ENCODE measurements around the gene PAK1IP1. TPM values are rescaled to one million over a fixed set of nuclear protein-coding genes. Genes with fewer than 3 reads are reported as not detected.
A peak's percentile ranks its signal among the peaks of the same experiment; 100 is the strongest.
"Not testable (repeated sequence)": the region's sequence is repeated elsewhere in the genome, so short reads cannot be mapped to it uniquely, and the experiment has no call there.

Gene PAK1IP1
- total and polyA plus RNA-seq, 10 of the 15 experiments (the other 5 are each of a cell fraction or from before 2014, with no cell fraction given): 26.0 to 98.5 (median 47.8) TPM

DNA sequence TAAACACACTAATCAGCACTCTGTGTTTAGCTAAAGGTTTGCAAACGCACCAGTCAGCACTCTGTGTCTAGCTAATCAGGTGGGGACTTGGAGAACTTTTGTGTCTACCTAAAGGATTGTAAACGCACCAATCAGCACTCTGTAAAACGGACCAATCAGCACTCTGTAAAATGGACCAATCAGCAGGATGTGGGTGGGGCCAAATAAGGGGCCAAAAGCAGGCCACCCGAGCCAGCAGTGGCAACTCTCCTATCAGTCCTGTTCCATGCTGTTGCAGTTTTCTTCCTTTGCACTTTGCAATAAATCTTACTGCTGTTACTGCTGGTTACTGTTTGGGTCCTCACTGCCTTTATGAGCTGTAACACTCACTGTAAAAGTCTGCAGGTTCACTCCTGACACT lies 46.9 kb downstream of the PAK1IP1 start:
- peak; percentile 82 for TF ChIP-seq NFYB (IDR thresholded peaks at IDR 0.05; ENCODE audit: insufficient read depth, low read depth, low read length)
- H3K27me3 ChIP-seq (replicated peaks in 1 of 2; ENCODE audit: control insufficient read depth in 2 of 2, insufficient read depth in 2 of 2, low read length in 1 of 2); DNase-seq (ENCODE audit: low read depth, low spot score); intact Hi-C loops (cut with micrococcal nuclease; ENCODE audit: unreplicated experiment); H3K79me2 ChIP-seq (ENCODE audit: control insufficient read depth, insufficient read depth, low read length); H3K9me3 ChIP-seq (replicated peaks; ENCODE audit: control insufficient read depth, insufficient read depth, low read length); H3K4me2 ChIP-seq (ENCODE audit: control insufficient read depth, insufficient read depth); H3K4me1 ChIP-seq (ENCODE audit: control insufficient read depth, insufficient read depth, low read length); H3K27ac ChIP-seq (ENCODE audit: control insufficient read depth, insufficient read depth); in situ Hi-C loops (cut with MboI); BruUV-seq (replicated peaks); POLR2A ChIA-PET; RAD21 ChIA-PET (ENCODE audit: unreplicated experiment); H4K20me1 ChIP-seq (ENCODE audit: control insufficient read depth, insufficient read depth); FAIRE-seq; SMC1A ChIA-PET (ENCODE audit: uncharacterized antibody, unreplicated experiment); H3K36me3 ChIP-seq (ENCODE audit: control insufficient read depth in 2 of 2, insufficient read depth in 2 of 2, low read length in 1 of 2); H3K4me3 ChIP-seq; H3K9ac ChIP-seq (ENCODE audit: control insufficient read depth, insufficient read depth, low read length); H2AFZ ChIP-seq (ENCODE audit: control insufficient read depth, low read depth, low read length); ATAC-seq: not testable (repeated sequence)
- WGBS (ENCODE audit: insufficient coverage, insufficient replicate concordance, low lambda C conversion rate, missing lambda C conversion rate): 90% methylated on average over 4 of the region's 4 CpGs
- CTCF ChIA-PET: interaction anchor here (0.7 to 1.2 kb wide), 2 partner anchors 186 to 263 kb away, joined by 3 read pairs; no protein-coding TSS in a partner anchor

- POLR2A ChIA-PET: interaction anchor here (0.6 kb wide), 1 partner anchor 91 kb away, joined by 4 read pairs; no protein-coding TSS in a partner anchor
- ATAC-seq (no peak), FAIRE-seq (no peak), DNase-seq (ENCODE audit: low read depth, low spot score) (no peak)
- Histone ChIP-seq H3K36me3 (ENCODE audit: control insufficient read depth in 2 of 2, insufficient read depth in 2 of 2, low read length in 1 of 2) (no peaks in the 10 kb centered on the region), H3K27me3 (replicated peaks in 1 of 2; ENCODE audit: control insufficient read depth in 2 of 2, insufficient read depth in 2 of 2, low read length in 1 of 2) (no peaks in the 10 kb centered on the region), H3K9me3 (replicated peaks; ENCODE audit: control insufficient read depth, insufficient read depth, low read length) (no peaks in the 10 kb centered on the region; the same call in 2 of the 3 replicates), H3K27ac (ENCODE audit: control insufficient read depth, insufficient read depth) (no peak overlapping the region), H3K4me3 (no peak overlapping the region), H3K4me2 (ENCODE audit: control insufficient read depth, insufficient read depth) (no peak overlapping the region), H3K9ac (ENCODE audit: control insufficient read depth, insufficient read depth, low read length) (no peak overlapping the region), H3K4me1 (ENCODE audit: control insufficient read depth, insufficient read depth, low read length) (no peaks in the 10 kb centered on the region), H3K79me2 (ENCODE audit: control insufficient read depth, insufficient read depth, low read length) (0 out of 2 replicates have a peak, but pooled peaks cover 2% of the 10 kb centered on the region), H2AFZ (ENCODE audit: control insufficient read depth, low read depth, low read length) (no peak overlapping the region), H4K20me1 (ENCODE audit: control insufficient read depth, insufficient read depth) (no peaks in the 10 kb centered on the region)
- SMC1A ChIA-PET (ENCODE audit: uncharacterized antibody, unreplicated experiment): interaction anchor here (1.0 kb wide), 1 partner anchor 35 kb away, joined by 4 read pairs; no protein-coding TSS in a partner anchor
- in situ Hi-C loops (cut with MboI) (no loop called here), intact Hi-C loops (cut with micrococcal nuclease; ENCODE audit: unreplicated experiment) (no loop called here)
- WGBS (ENCODE audit: insufficient coverage, insufficient replicate concordance, low lambda C conversion rate, missing lambda C conversion rate): 89% methylated on average over 12 of the region's 12 CpGs
- no TSS peak for BruUV-seq (replicated peaks)
- TF ChIP-seq DPF2 (IDR thresholded peaks at IDR 0.05) (no peak), ELK1 (IDR thresholded peaks at IDR 0.05; ENCODE audit: low read depth, low read length) (no peak), BCLAF1 (IDR thresholded peaks at IDR 0.05) (no peak), SREBF2 (IDR thresholded peaks at IDR 0.05; ENCODE audit: low read length) (no peak), ATF7 (IDR thresholded peaks at IDR 0.05; ENCODE audit: low read depth) (no peak), CBX5 (IDR thresholded peaks at IDR 0.05; ENCODE audit: low read depth) (no peak), BRCA1 (IDR thresholded peaks at IDR 0.05; ENCODE audit: low read depth, low read length) (no peak), NRF1 (conservative IDR thresholded peaks at IDR 0.05; ENCODE audit: low read depth, low read length) (no peak), RFX5 (IDR thresholded peaks at IDR 0.05; ENCODE audit: low read depth, low read length) (no peak), HDAC6 (IDR thresholded peaks at IDR 0.05; ENCODE audit: unreplicated experiment) (no peak), MEF2B (IDR thresholded peaks at IDR 0.05; ENCODE audit: partially characterized antibody, poor library complexity, severe bottlenecking) (no peak), EED (IDR thresholded peaks at IDR 0.05; ENCODE audit: low read depth) (no peak)
- RAD21 ChIA-PET (ENCODE audit: unreplicated experiment): no interaction called here
- CTCF ChIA-PET: interaction anchor here (0.9 to 1.2 kb wide), 2 partner anchors 231 to 263 kb away, joined by 3 read pairs; no protein-coding TSS in a partner anchor
Measured at GRCh38 chr6:10742251-10742650, 47.5 kb downstream of the PAK1IP1 start.

Data from GM12878 (cell line).